GM13976 (cell line): ENCODE data around the gene KLHDC10.
A peak's percentile ranks its signal among the peaks of the same experiment; 100 is the strongest.
"Not testable (repeated sequence)": the region's sequence is repeated elsewhere in the genome, so short reads cannot be mapped to it uniquely, and the experiment has no call there.

Experiments
- DNase-seq: peaks from one replicate; pipeline ENCODE4 v3.0.0; 2012; ENCODE audit warnings: low spot score
- in situ Hi-C: fragments of 300-500 bp; cut with MboI; formaldehyde crosslinking; loops from one replicate; pipeline ENCODE4 v1.12.0; 2022; ENCODE audit warnings: low sequenced_read_pairs, mixed read lengths, inconsistent platforms; ENCODE audit not compliant: unreplicated experiment
- TF ChIP-seq, protein P1 (sequence below): IDR thresholded peaks from 2 replicates; pipeline ENCODE4 v1.5.1; 2012; ENCODE audit warnings: borderline replicate concordance, mild to moderate bottlenecking; ENCODE audit not compliant: insufficient read depth; ENCODE audit errors: extremely low read depth, missing control alignments, control extremely low read depth

Gene KLHDC10

DNA sequence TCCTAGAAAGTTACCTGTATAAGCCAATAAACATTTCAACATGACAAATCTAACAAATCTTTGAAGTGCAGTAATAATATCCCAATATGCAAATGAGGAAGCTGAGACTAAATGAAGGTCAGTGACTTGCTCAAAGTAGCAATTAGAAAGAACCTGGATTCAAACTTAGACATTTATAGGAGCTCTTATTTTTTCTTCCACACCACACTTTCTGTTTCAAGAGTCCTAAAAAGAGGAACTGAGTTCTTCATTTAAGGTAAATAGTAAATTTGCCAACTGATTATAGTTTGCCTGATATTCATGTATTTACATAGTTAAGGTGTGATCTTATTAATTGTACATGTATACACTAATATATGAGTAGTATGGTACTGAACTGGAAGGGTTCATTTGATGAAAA lies 44.0 kb downstream of the KLHDC10 start:
- DNase-seq, result peak; percentile 41

DNA sequence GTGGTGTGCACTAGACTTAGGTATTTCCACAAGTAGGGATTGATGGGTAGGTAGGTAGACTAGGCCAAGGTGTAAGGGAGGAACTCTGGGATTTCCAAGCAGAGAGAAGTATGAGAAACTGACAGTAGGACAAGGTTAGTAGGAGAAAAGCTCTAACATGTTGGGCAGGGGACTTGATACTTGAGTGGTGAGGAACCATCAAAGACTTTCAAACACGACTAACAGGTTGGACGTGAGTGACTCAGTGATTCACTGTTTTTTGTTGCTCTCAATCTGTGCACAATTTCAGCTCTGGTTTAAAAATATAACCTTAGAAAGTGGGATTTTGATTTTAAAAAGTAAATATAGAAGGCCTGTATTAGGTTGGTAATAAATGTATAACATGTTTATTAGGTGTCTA lies 44.4 kb downstream of the KLHDC10 start:
- DNase-seq, result no peak
- in situ Hi-C loops, result no loop called here
- TF ChIP-seq, protein P1, sequence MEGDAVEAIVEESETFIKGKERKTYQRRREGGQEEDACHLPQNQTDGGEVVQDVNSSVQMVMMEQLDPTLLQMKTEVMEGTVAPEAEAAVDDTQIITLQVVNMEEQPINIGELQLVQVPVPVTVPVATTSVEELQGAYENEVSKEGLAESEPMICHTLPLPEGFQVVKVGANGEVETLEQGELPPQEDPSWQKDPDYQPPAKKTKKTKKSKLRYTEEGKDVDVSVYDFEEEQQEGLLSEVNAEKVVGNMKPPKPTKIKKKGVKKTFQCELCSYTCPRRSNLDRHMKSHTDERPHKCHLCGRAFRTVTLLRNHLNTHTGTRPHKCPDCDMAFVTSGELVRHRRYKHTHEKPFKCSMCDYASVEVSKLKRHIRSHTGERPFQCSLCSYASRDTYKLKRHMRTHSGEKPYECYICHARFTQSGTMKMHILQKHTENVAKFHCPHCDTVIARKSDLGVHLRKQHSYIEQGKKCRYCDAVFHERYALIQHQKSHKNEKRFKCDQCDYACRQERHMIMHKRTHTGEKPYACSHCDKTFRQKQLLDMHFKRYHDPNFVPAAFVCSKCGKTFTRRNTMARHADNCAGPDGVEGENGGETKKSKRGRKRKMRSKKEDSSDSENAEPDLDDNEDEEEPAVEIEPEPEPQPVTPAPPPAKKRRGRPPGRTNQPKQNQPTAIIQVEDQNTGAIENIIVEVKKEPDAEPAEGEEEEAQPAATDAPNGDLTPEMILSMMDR, result no peak

More for the DNA sequence above, 44.0 kb downstream of the KLHDC10 start:
- in situ Hi-C loops, result no loop called here
- TF ChIP-seq, protein P1, result no peak

GRCh38 chr7:130118294-130118693 lies 48.0 kb downstream of the KLHDC10 start:
- in situ Hi-C loops, result no loop called here
- TF ChIP-seq, protein P1, result no peak
- no peak for DNase-seq

DNA sequence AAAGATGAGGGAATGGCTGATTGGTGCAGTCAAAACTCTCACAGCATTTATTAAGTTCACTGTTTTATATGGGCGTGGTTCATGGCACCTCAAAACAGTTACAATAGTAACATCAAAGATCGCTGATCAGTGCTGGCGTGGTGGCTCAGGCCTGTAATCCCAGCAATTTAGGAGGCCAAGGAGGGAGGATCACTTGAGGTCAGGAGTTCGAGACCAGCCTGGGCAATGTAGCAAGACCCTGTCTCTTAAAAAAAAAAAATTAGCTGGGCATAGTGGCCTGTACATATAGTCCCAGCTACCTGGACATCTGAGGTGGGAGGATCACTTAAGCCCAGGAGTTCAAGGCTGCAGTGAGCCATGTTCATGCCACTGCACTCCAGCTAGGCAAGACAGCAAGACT lies 48.5 kb downstream of the KLHDC10 start:
- DNase-seq, result no peak
- in situ Hi-C loops, result no loop called here
- TF ChIP-seq, protein P1, result no peak

GRCh38 chr7:130123501-130123900 lies 53.2 kb downstream of the KLHDC10 start:
- no peak for DNase-seq
- in situ Hi-C loops, result no loop called here
- TF ChIP-seq, protein P1, result no peak

GRCh38 chr7:130124711-130125110 lies 54.4 kb downstream of the KLHDC10 start:
- TF ChIP-seq, protein P1, result no peak
- in situ Hi-C loops, result no loop called here

GRCh38 chr7:130126840-130127239 lies 56.5 kb downstream of the KLHDC10 start:
- in situ Hi-C loops, result not testable (repeated sequence)

More at GRCh38 chr7:130124711-130125110, 54.4 kb downstream of the KLHDC10 start:
- DNase-seq, result no peak

More at GRCh38 chr7:130126840-130127239, 56.5 kb downstream of the KLHDC10 start:
- DNase-seq, result not testable (repeated sequence)
